PC-9 (cell line): ENCODE data around the gene ZNF211. TPM values are rescaled to one million over a fixed set of nuclear protein-coding genes. Genes with fewer than 3 reads are reported as not detected.

Experiments used
- BruUV-seq: library from RNA; stranded (reverse); fragments of 400-500 nt; replicated peaks from 2 replicates; lab custom pipeline; 2021; lab: Mats Ljungman, UMichigan
- CTCF ChIA-PET: fragments of 300-600 bp; sonication (Branson Sonifier 250); formaldehyde crosslinking; loops from one replicate; lab custom pipeline; 2022; ENCODE audit warnings: antibody characterized with exemption; lab: Charles Lee
- POLR2A ChIA-PET: fragments of 300-600 bp; sonication (Branson Sonifier 250); formaldehyde crosslinking; loops from one replicate; lab custom pipeline; 2022; ENCODE audit warnings: antibody characterized with exemption; ENCODE audit not compliant: unreplicated experiment; lab: Charles Lee
- DNase-seq, 2 experiments: peaks; one replicate each; pipeline versions ENCODE4 v3.0.0 to v3.0.0-alpha.2; 2015 to 2022; ENCODE audit warnings: mixed read lengths in 1 of 2
- H2AFZ ChIP-seq: fragments of 200-600 bp; sonication (generic); 2 replicates; pipeline ENCODE4 v1.8.1; 2017; ENCODE audit warnings: antibody characterized with exemption
- H3F3A ChIP-seq: fragments of 200-600 bp; sonication (generic); 2 replicates; pipeline ENCODE4 v1.8.1; 2017; ENCODE audit warnings: antibody characterized with exemption, mild to moderate bottlenecking, low read depth; ENCODE audit not compliant: insufficient read depth
- H3K27ac ChIP-seq: fragments of 200-600 bp; sonication (generic); 2 replicates; pipeline ENCODE4 v1.6.1; 2016; ENCODE audit warnings: mixed run types
- H3K27me3 ChIP-seq: fragments of 200-600 bp; sonication (generic); 2 replicates; pipeline ENCODE4 v1.6.1; 2016; ENCODE audit warnings: low read depth, mixed run types; ENCODE audit not compliant: insufficient read depth
- H3K36me3 ChIP-seq: fragments of 200-600 bp; sonication (generic); 2 replicates; pipeline ENCODE4 v1.6.1; 2016; ENCODE audit warnings: low read depth, mixed run types
- H3K4me1 ChIP-seq: fragments of 200-600 bp; sonication (generic); replicated peaks from 2 replicates; pipeline ENCODE4 v1.6.1; 2016; ENCODE audit warnings: mixed run types; ENCODE audit not compliant: insufficient read depth
- H3K4me2 ChIP-seq: fragments of 200-600 bp; sonication (generic); 2 replicates; pipeline ENCODE4 v1.6.1; 2017; ENCODE audit warnings: mixed run types
- H3K4me3 ChIP-seq: fragments of 200-600 bp; sonication (generic); 2 replicates; pipeline ENCODE4 v1.6.1; 2016; ENCODE audit warnings: mixed run types
- H3K79me2 ChIP-seq: fragments of 200-600 bp; sonication (generic); 2 replicates; pipeline ENCODE4 v1.6.1; 2017; ENCODE audit warnings: low read depth, mixed run types
- H3K9me2 ChIP-seq: fragments of 200-600 bp; sonication (generic); 2 replicates; pipeline ENCODE4 v1.8.1; 2017; ENCODE audit warnings: mild to moderate bottlenecking; ENCODE audit not compliant: insufficient read depth
- H3K9me3 ChIP-seq: fragments of 200-600 bp; sonication (generic); 2 replicates; pipeline ENCODE4 v1.8.1; 2016; ENCODE audit warnings: low read depth; ENCODE audit not compliant: insufficient read depth
- H4K20me1 ChIP-seq: fragments of 200-600 bp; sonication (generic); 2 replicates; pipeline ENCODE4 v1.8.1; 2017; ENCODE audit not compliant: insufficient read depth
- EZH2 ChIP-seq: fragments of 200-600 bp; sonication (generic); IDR thresholded peaks from 2 replicates; pipeline ENCODE4 v1.8.0; 2017; ENCODE audit warnings: antibody characterized with exemption, low read depth
- intact Hi-C: fragments of 100-400 bp; cut with micrococcal nuclease; formaldehyde crosslinking; loops from one replicate; pipeline ENCODE4 v1.10.0; 2022; ENCODE audit not compliant: unreplicated experiment
- total RNA-seq: library from RNA; stranded (reverse); gene quantifications from 2 replicates; pipeline ENCODE4 v1.2.3, GENCODE V29; 2021
- TF ChIP-seq, protein P1 (sequence below): fragments of 200-600 bp; sonication (generic); conservative IDR thresholded peaks from 2 replicates; pipeline ENCODE4 v1.6.1; 2017; ENCODE audit warnings: mixed run types, antibody characterized with exemption, mild to moderate bottlenecking, moderate library complexity

Gene ZNF211
- total RNA-seq, 1 experiment from 2014 or later: 7.9 TPM

DNA sequence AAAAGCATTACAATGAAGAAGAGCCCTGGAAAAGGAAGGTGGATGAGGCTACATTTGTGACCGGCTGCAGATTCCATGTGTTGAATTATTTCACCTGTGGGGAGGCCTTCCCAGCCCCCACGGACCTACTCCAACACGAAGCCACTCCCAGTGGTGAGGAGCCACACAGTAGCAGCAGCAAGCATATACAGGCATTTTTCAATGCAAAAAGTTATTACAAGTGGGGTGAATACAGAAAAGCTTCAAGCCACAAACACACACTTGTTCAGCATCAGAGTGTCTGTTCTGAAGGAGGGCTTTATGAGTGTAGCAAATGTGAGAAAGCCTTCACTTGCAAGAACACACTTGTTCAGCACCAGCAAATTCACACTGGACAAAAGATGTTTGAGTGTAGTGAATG lies 53.8 kb downstream of the ZNF211 start:
- TF ChIP-seq, protein P1, sequence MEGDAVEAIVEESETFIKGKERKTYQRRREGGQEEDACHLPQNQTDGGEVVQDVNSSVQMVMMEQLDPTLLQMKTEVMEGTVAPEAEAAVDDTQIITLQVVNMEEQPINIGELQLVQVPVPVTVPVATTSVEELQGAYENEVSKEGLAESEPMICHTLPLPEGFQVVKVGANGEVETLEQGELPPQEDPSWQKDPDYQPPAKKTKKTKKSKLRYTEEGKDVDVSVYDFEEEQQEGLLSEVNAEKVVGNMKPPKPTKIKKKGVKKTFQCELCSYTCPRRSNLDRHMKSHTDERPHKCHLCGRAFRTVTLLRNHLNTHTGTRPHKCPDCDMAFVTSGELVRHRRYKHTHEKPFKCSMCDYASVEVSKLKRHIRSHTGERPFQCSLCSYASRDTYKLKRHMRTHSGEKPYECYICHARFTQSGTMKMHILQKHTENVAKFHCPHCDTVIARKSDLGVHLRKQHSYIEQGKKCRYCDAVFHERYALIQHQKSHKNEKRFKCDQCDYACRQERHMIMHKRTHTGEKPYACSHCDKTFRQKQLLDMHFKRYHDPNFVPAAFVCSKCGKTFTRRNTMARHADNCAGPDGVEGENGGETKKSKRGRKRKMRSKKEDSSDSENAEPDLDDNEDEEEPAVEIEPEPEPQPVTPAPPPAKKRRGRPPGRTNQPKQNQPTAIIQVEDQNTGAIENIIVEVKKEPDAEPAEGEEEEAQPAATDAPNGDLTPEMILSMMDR: no peak
- TF ChIP-seq EZH2: no peak
- no TSS peak for BruUV-seq
- peaks cover 90% of the 10 kb centered on the region for H3K9me3 ChIP-seq
- H4K20me1 ChIP-seq: no peaks in the 10 kb centered on the region
- no peaks in the 10 kb centered on the region for H3K27me3 ChIP-seq
- H3K27ac ChIP-seq: no peak overlapping the region
- H3F3A ChIP-seq: peaks cover 5% of the 10 kb centered on the region; the same call in 1 of the 2 replicates
- intact Hi-C loops: no loop called here
- CTCF ChIA-PET: no interaction called here
- H3K36me3 ChIP-seq: peaks cover 83% of the 10 kb centered on the region
- H3K79me2 ChIP-seq: peaks cover 71% of the 10 kb centered on the region
- no peak for DNase-seq
- 0 out of 2 replicates have a peak overlapping the region, but pooled peaks have one; percentile 9 for H3K4me3 ChIP-seq
- 0 out of 2 replicates have a peak, but pooled peaks cover 7% of the 10 kb centered on the region for H3K4me1 ChIP-seq
- H3K9me2 ChIP-seq: no peaks in the 10 kb centered on the region
- POLR2A ChIA-PET: no interaction called here
- H3K4me2 ChIP-seq: no peak overlapping the region
- no peak overlapping the region for H2AFZ ChIP-seq

- intact Hi-C loops: no loop called here
- Histone ChIP-seq H3K9me2 (no peaks in the 10 kb centered on the region), H3F3A (peaks cover 9% of the 10 kb centered on the region; the same call in 1 of the 2 replicates), H3K4me3 (0 out of 2 replicates have a peak overlapping the region, but pooled peaks have one; percentile 5), H3K27ac (no peak overlapping the region), H3K4me1 (0 out of 2 replicates have a peak, but pooled peaks cover 6% of the 10 kb centered on the region), H4K20me1 (no peaks in the 10 kb centered on the region), H3K79me2 (peaks cover 64% of the 10 kb centered on the region), H3K36me3 (peaks cover 87% of the 10 kb centered on the region), H2AFZ (no peak overlapping the region), H3K9me3 (peaks cover 95% of the 10 kb centered on the region), H3K27me3 (no peaks in the 10 kb centered on the region), H3K4me2 (no peak overlapping the region)
- ChIA-PET CTCF (no interaction called here), POLR2A (no interaction called here)
- TF ChIP-seq, protein P1: no peak
- TF ChIP-seq EZH2: no peak
- BruUV-seq: no TSS peak
- DNase-seq: no peak
Measured at GRCh38 chr19:57687363-57688010, 54.5 kb downstream of the ZNF211 start.

DNA sequence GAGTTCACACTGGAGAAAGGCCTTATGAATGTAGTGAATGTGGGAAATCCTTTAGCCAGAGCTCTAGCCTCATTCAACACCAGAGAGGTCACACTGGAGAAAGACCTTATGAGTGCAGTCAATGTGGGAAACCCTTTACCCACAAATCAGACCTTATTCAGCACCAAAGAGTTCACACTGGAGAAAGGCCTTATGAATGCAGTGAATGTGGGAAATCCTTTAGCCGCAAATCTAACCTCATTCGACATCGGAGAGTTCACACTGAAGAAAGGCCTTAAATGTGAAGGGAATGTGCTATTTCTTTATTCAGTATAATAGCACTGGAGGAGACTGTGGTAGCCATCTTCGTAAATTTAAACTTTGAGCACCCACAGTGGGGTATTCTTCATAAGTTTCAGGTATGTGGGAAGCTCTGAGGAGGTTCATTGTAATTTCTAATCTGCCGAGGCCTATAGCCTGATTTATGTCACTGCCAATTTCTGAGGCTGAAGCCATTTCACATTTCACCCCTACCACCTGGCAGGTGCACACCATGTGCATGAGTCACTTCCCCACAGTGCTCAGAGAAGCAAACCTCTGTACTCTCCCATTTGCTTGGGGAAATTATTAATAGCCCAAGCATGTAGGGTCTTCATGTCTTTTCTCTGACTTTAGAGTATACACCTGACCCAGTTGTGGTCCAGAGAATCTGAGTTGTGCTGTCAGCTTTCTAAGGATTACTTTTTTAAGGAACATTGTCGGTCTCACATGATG lies 55.2 kb downstream of the ZNF211 start:
- no peaks in the 10 kb centered on the region for H3K27me3 ChIP-seq
- peaks cover 57% of the 10 kb centered on the region for H3K79me2 ChIP-seq
- no peak overlapping the region for H3K4me2 ChIP-seq
- CTCF ChIA-PET: no interaction called here
- no TSS peak for BruUV-seq
- 0 out of 2 replicates have a peak overlapping the region, but pooled peaks have one; percentile 5 for H3K4me3 ChIP-seq
- no peaks in the 10 kb centered on the region for H4K20me1 ChIP-seq
- H3K4me1 ChIP-seq: no peaks in the 10 kb centered on the region
- intact Hi-C loops: no loop called here
- H3K9me3 ChIP-seq: peaks cover 95% of the 10 kb centered on the region
- H3K9me2 ChIP-seq: no peaks in the 10 kb centered on the region
- no peak overlapping the region for H3K27ac ChIP-seq
- no peak for TF ChIP-seq EZH2
- TF ChIP-seq, protein P1: no peak
- POLR2A ChIA-PET: no interaction called here
- peaks cover 9% of the 10 kb centered on the region; the same call in 1 of the 2 replicates for H3F3A ChIP-seq
- H3K36me3 ChIP-seq: peaks cover 81% of the 10 kb centered on the region
- no peak for DNase-seq
- H2AFZ ChIP-seq: no peak overlapping the region
